ENCODE measurements around the gene COX7A2L.

Gene COX7A2L

GRCh38 chr2:42366411-42366810 lies 5.4 kb upstream of the COX7A2L start:
- TF ChIP-seq CTCF (conservative IDR thresholded peaks at IDR 0.05; ENCODE audit: low read length), result no peak
- no peak for DNase-seq (ENCODE audit: low read depth)
- H3K4me3 ChIP-seq (ENCODE audit: low read length), result no peak overlapping the region

- H3K4me3 ChIP-seq (ENCODE audit: low read length), result no peak overlapping the region
- TF ChIP-seq CTCF (conservative IDR thresholded peaks at IDR 0.05; ENCODE audit: low read length), result no peak
- DNase-seq (ENCODE audit: low read depth), result no peak
Observed at GRCh38 chr2:42364658-42365057, 3.6 kb upstream of the COX7A2L start.

- no peak for TF ChIP-seq CTCF (conservative IDR thresholded peaks at IDR 0.05; ENCODE audit: low read length)
- no peak for DNase-seq (ENCODE audit: low read depth)
- no peak overlapping the region for H3K4me3 ChIP-seq (ENCODE audit: low read length)
Observed at GRCh38 chr2:42363413-42363812, 2.4 kb upstream of the COX7A2L start.

GRCh38 chr2:42361728-42362283 lies 789 bp upstream of the COX7A2L start:
- TF ChIP-seq CTCF (conservative IDR thresholded peaks at IDR 0.05; ENCODE audit: low read length), result no peak
- DNase-seq (ENCODE audit: low read depth), result no peak
- H3K4me3 ChIP-seq (ENCODE audit: low read length), result peak overlapping the region; percentile 43

GRCh38 chr2:42360493-42360889 lies 526 bp downstream of the COX7A2L start:
- peak overlapping the region; percentile 98 for H3K4me3 ChIP-seq (ENCODE audit: low read length)
- DNase-seq (ENCODE audit: low read depth), result no peak
- no peak for TF ChIP-seq CTCF (conservative IDR thresholded peaks at IDR 0.05; ENCODE audit: low read length)

- peak overlapping the region; percentile 98 for H3K4me3 ChIP-seq (ENCODE audit: low read length)
- no peak for TF ChIP-seq CTCF (conservative IDR thresholded peaks at IDR 0.05; ENCODE audit: low read length)
- DNase-seq (ENCODE audit: low read depth), result peak; percentile 74
Observed at GRCh38 chr2:42359965-42360483, 993 bp downstream of the COX7A2L start.

GRCh38 chr2:42359304-42359964 lies 1.6 kb downstream of the COX7A2L start:
- peak; percentile 54 for DNase-seq (ENCODE audit: low read depth)
- peak overlapping the region; percentile 98 for H3K4me3 ChIP-seq (ENCODE audit: low read length)
- TF ChIP-seq CTCF (conservative IDR thresholded peaks at IDR 0.05; ENCODE audit: low read length), result no peak
